BE2C (cell line): ENCODE results near the gene FGD2.

Experiments
- DNase-seq: peaks from one replicate; pipeline ENCODE4 v3.0.0-alpha.2; 2020
- H3K27me3 ChIP-seq: fragments of 250-450 bp; sonication (Bioruptor Pico); 2 replicates; pipeline ENCODE4 v1.5.1; 2020; ENCODE audit warnings: mild to moderate bottlenecking
- H3K36me3 ChIP-seq: fragments of 250-450 bp; sonication (Bioruptor Pico); 2 replicates; pipeline ENCODE4 v1.5.1; 2020; ENCODE audit warnings: mild to moderate bottlenecking
- H3K4me1 ChIP-seq: fragments of 250-450 bp; sonication (Bioruptor Pico); 2 replicates; pipeline ENCODE4 v1.5.1; 2020
- H3K4me3 ChIP-seq: 2 replicates; pipeline ENCODE4 v1.5.1; 2011; ENCODE audit warnings: low read depth, low read length
- H3K9me3 ChIP-seq: fragments of 250-450 bp; sonication (Bioruptor Pico); 2 replicates; pipeline ENCODE4 v1.5.1; 2020
- CTCF ChIP-seq: IDR thresholded peaks from 2 replicates; pipeline ENCODE4 v1.5.1; 2012; ENCODE audit warnings: mild to moderate bottlenecking, low read depth, low read length

The FGD2 gene

DNA sequence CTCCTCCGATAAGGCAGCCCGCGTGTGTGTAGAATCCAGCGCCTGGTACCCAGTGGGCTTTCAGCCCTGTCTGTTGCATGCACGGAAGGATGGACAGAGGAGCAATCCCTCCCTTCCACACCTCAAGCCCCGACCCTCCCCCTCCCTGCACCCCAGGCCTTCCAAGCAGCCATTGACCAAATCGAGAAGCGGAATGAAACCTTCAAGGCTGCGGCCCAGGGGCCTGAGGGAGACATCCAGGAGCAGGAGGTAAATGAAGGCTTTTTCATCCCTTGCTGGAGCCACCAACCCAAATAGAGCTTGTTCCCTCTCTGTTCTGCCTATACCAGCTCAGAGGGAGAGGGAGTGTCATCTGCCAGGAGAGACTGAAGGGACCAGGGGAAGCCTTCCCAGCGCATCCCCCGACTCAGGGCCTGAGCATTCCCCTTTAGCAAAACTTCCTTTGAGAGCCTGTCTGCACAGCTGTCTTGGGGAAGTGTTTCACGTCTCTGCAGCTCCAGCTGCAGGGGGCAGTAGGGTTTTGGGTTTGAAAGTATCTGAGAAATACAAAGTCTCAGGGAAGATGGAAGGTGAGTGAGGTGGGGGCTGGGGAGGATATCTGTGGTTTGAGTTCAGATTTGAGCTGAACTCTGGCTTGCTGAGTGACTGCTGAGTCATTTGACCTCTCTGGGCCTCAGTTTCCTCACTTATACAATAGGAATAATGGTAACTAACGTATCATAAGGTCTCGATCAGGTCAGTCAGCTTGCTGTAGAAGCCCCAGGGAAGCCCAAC, 16.1 kb downstream of the FGD2 start:
- Histone ChIP-seq H3K4me3 (no peak overlapping the region), H3K4me1 (peaks cover 16% of the 10 kb centered on the region), H3K27me3 (no peaks in the 10 kb centered on the region), H3K9me3 (no peaks in the 10 kb centered on the region), H3K36me3 (no peaks in the 10 kb centered on the region)
- peak; percentile 43 for DNase-seq
- peak; percentile 63 for TF ChIP-seq CTCF

- H3K4me1 ChIP-seq, result peaks cover 16% of the 10 kb centered on the region
- H3K27me3 ChIP-seq, result no peaks in the 10 kb centered on the region
- H3K4me3 ChIP-seq, result no peak overlapping the region
- H3K9me3 ChIP-seq, result no peaks in the 10 kb centered on the region
- H3K36me3 ChIP-seq, result no peaks in the 10 kb centered on the region
- TF ChIP-seq CTCF, result no peak
- DNase-seq, result no peak
Observed at GRCh38 chr6:37022135-37022863, 16.8 kb downstream of the FGD2 start.

DNA sequence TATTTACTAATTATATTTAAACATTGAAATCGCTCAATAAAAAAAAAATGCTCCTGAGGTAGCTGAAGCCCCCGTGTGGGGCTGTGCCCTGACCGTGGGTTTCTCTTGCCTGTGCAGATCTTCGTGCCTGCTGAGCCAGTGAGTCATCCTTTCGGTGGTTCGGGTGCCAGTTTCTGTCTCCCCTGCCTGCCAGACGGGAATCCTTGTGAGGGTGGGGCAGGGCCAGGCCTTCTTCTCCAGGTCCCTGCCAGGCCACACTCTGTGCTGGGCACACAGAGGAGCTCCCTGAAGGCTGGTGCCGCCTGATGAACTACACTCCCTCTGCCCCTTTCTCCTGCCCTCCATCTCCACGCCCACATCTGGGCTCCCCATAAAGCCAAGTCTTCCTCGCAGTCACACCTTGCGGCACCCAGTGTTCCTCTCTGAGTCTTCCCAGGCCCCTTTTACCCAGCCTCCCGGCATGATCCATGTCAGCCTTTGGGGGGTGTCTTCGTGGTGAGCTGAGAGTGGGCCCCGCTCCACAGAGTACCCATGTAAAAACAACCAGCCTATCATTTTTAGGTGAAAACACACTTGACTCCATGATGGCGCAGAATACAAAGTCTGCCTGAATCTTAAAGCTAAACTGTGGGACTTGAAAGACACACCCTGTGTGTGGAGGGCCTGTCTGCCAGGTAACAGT, 19.3 kb downstream of the FGD2 start:
- Histone ChIP-seq H3K27me3 (no peaks in the 10 kb centered on the region), H3K36me3 (no peaks in the 10 kb centered on the region), H3K9me3 (no peaks in the 10 kb centered on the region), H3K4me3 (no peak overlapping the region), H3K4me1 (no peaks in the 10 kb centered on the region)
- no peak for DNase-seq
- no peak for TF ChIP-seq CTCF

GRCh38 chr6:37025621-37026466, 20.4 kb downstream of the FGD2 start:
- Histone ChIP-seq H3K4me3 (no peak overlapping the region), H3K4me1 (no peaks in the 10 kb centered on the region), H3K9me3 (peaks cover 5% of the 10 kb centered on the region; the same call in 1 of the 2 replicates), H3K27me3 (no peaks in the 10 kb centered on the region), H3K36me3 (no peaks in the 10 kb centered on the region)
- DNase-seq, result no peak
- TF ChIP-seq CTCF, result no peak

DNA sequence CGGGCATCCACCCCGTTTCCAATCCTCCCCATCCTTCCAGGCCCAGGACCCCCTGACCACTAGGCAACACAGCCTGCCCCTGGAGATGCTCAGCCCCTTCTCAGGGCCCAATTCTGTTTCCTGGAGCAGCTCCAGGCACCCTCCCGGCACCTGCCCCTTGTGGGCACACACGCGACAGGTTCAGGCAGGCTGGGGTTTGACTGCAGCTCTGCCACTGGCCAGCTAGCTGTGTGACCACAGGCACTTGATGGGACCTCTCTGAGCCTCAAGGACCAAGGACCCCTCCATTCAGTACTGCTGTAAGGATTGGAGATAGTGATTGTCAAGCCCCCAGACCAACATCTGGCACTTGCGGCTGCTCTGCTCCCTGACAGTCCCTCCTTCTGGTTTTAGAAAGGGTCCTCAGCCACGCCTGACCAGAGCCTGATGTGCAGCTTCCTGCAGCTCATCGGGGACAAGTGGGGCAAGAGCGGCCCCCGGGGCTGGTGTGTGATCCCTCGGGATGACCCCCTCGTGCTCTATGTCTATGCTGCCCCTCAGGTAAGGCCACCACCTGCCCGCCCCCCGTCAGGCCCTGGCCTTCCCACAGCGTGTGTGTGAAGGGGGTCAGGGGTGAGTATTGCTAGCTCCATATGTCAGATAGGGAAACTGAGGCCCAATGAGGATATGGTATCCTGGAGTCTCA, 21.7 kb downstream of the FGD2 start:
- H3K9me3 ChIP-seq, result peaks cover 5% of the 10 kb centered on the region; the same call in 1 of the 2 replicates
- no peaks in the 10 kb centered on the region for H3K4me1 ChIP-seq
- no peak for TF ChIP-seq CTCF
- H3K4me3 ChIP-seq, result no peak overlapping the region
- DNase-seq, result no peak
- no peaks in the 10 kb centered on the region for H3K27me3 ChIP-seq
- no peaks in the 10 kb centered on the region for H3K36me3 ChIP-seq
